Testis (tissue), 2 donors: ENCODE results near the gene ERVV-1.

ENCODE experiments used
- POLR2A ChIP-seq: fragments of 450-650 bp; IDR thresholded peaks from one replicate; pipeline ENCODE4 v1.6.1; 2017; ENCODE audit warnings: antibody characterized with exemption, mild to moderate bottlenecking, moderate library complexity
- TF ChIP-seq, protein P1 (sequence below), 3 experiments: fragments of 450-650 bp in 2 of 3; fragments of 200-600 bp in 1 of 3; sonication (generic) in 1 of 3; IDR thresholded peaks; one replicate each; pipeline ENCODE4 v1.5.1; 2016 to 2019; ENCODE audit warnings: antibody characterized with exemption in 3 of 3, mild to moderate bottlenecking in 2 of 3, moderate library complexity in 1 of 3

DNA sequence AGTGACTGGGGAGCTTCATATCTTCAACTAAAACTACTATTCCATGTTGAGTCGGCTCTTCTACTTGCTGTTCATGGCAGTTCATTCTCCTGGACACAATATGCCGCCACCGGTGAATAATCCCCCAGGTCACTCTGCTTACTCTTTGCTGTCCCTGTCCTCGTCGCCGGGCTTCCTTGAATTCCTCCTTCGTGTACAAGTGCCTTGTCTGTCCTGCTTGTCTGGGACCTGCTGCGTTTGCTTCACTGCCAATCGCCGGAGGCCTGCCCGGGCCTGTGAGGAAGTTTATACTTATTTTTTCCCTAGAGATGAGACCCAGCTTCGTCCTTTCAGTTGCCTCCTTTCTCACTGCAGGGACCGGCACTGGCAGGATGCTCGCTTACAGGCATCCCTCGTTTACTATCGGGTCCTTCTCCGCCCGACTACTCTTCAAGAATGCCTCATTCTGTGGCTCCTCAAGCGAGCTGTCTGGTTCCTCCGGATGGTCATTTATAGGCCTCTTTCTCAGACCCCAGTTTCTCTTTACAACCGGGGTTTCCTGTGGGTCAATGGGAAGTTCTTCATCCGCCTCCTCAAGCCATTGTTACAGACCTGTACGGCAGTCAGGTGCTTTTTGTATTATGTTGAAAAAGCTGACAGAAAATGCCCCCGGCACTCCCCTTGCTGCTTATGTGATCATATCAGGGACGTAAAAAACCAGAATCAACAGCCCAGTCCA, 5.5 kb upstream of the ERVV-1 start:
- TF ChIP-seq, protein P1, sequence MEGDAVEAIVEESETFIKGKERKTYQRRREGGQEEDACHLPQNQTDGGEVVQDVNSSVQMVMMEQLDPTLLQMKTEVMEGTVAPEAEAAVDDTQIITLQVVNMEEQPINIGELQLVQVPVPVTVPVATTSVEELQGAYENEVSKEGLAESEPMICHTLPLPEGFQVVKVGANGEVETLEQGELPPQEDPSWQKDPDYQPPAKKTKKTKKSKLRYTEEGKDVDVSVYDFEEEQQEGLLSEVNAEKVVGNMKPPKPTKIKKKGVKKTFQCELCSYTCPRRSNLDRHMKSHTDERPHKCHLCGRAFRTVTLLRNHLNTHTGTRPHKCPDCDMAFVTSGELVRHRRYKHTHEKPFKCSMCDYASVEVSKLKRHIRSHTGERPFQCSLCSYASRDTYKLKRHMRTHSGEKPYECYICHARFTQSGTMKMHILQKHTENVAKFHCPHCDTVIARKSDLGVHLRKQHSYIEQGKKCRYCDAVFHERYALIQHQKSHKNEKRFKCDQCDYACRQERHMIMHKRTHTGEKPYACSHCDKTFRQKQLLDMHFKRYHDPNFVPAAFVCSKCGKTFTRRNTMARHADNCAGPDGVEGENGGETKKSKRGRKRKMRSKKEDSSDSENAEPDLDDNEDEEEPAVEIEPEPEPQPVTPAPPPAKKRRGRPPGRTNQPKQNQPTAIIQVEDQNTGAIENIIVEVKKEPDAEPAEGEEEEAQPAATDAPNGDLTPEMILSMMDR (IDR thresholded peaks at IDR 0.05) = no peak
- TF ChIP-seq POLR2A = no peak
